NK-92 (cell line): ENCODE data around the gene SVEP1.
"Not testable (repeated sequence)": the region's sequence is repeated elsewhere in the genome, so short reads cannot be mapped to it uniquely, and the experiment has no call there.

Experiments used
- DNase-seq: peaks from one replicate; lab custom pipeline; 2025; ENCODE audit not compliant: unreplicated experiment; lab: John Stamatoyannopoulos, UW

The SVEP1 gene

DNA sequence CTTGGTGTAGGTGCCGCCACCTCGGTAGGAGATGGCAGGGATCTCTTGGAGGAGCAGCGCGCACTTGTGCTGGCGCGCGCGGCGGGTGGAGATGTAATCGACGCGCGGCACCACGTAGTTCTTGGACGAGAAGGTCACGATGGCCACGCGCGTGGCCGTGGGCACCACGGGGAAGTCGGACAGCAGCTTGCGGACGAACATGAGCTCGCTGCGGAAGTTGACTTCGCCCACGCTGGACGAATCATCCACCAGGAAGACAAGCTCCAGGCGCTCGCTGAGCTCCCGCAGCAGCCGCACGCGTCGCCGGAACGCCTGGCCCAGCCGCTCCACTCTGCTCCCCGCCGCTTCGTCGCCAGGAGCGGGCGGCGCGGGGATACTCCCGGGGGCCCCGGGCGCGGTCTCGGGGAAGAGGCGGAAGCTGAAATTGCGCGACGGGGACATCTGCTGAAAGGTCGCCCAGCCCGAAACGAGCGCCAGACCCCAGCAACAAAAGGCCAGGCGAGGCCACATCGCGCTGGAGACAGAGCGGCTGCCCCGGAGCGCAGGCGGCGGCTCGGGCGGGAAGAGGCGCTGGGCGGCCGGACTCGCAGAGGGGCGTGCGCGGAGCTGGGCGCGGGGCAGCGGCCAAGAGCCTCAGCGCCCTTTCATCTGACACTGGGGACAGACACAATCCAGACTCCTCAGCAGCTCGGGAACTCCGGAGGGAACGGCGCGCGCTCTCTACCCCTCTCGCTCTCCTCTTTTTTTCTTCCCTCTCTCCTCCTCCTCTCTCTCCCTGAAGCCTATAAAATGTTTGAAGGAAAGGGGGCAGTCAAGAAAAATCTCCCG lies at the start of gene SVEP1:
Gene SVEP1, minus strand, starts transcription at position 708 of the 828 bp plus-strand sequence. Its CDS starts 198 bp downstream, at position 510.
- DNase-seq = no peak

DNA sequence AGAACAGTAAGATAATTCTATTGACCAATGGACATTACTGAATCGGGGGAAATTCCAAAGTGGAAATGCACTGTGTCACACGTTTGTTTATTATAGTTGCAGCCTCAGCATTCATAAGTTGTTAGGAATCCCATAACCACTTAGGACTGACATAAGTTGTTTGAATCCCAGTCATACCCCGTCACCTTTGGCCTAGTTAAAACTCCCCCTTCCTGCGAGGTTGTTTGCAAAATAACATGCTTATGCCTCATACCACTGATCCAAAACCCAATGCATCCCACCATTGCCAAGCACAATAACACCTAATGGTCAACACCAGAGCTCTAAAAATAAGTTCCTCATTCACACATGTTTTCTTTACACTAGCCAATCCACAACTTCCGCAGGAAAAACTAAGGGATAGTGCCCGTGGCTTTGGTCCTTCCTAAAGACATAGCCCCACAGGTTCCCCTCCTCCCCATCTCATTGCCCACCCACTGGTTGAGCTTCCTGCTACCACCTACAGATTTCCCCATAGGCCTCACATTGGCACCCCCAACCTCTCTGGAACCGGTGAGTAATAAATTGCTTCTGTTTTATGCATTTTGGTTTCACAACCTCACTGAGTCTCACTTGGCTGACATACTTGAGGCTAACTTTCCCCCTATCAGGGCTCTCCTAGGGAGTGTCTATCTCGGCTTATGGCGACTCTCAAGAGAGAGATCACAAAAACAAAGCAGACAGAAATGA lies 46.7 kb upstream of the SVEP1 start:
- DNase-seq = no peak

DNA sequence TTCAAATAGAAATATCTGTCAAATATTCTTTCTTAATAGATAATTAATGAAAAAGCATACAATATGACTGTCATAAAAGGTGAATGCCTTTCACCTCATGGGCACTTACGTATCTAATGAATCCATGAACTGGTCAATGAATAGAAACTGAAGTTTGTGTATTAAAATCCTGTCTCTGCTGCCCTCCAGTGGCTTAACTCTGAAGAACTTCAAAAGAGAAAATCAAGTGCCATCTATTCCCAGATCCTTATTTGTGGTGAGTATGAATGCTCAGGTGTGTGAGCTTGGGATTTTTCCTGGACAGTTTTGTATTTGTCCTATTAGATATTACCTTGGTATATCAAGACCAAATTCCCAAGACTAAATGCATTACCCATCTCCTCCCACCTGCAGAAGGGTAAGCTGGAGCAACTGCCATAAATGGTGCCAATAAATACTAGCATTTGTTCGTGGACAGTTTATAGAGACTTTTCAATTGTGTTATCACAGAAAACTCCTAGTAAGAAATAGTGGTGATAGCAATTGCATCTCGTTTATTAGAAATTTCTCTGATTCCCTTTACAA lies 44.0 kb upstream of the SVEP1 start:
- no peak for DNase-seq

DNA sequence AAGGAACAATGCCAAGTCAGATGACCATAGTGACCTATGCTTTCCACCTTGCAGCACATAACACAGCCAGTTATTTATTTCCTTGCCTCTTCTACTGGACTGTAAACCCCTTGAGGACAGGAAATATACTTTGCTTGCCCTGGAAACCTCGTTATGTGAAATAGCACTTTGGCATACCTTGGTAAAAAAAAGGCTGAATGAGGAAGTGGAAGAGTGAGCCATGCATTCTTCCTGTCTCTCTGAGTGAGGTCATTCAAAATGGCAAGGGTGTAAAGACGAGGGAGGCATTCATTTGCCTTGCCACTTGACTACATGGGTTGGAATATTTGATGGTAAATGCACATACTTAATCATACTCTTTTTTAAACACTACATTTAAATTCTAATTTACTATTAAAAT lies 42.8 kb upstream of the SVEP1 start:
- DNase-seq = no peak

DNA sequence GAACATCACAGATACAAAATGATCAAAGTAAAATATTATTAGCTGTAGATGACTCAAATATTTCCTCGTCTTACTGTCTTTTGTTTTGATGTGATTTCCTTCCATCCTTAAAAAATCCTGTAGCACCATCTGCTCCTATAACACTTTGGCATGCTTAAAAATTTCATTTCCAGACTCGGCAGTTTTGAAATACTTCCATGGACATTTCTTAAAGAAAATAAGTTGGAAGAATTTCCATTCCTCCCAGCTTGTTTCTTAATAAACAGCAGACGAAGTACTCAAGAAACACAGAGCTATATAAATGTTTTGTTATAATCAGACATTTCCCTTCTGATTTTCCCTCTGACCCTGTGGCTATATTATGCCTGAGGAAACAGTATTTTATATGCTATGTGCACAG lies 41.2 kb upstream of the SVEP1 start:
- DNase-seq = no peak

DNA sequence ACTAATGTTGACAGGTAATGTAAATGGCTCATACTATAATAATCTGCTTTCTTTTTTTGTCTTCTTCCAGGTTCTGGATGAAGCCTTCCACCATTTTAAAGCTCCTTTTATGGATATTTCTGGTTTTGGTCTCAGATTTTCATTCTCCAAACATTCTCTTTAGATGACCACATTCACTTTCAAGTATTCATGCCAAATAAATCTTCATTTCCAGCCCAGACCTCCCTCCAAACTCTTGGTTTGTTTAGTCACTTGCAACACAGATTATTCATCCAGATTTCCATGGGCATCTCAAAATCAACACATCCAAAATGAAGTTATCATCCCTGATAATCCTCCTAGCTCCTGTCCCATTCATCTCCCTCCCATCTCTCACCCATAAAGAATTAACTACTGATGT lies 40.3 kb upstream of the SVEP1 start:
- DNase-seq = no peak

DNA sequence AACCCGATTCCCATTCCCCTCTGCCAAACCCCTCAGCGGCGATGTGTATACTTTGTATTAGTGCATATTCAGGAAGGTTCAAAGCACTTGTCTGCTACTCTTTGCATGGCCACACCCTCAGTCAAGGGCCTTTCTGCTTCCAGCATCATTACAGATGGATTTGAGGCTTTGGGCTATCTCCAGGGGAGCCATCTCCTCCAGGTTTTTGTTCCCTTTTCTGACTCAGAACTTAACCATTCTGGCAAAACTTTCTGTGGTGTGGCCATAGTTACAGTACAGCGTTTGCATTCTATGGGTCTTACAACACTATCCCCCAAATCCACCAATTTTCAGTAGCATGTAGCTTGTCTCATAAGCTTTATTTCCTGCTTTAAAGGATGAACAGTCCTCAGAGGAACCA lies 36.0 kb upstream of the SVEP1 start:
- DNase-seq = no peak

DNA sequence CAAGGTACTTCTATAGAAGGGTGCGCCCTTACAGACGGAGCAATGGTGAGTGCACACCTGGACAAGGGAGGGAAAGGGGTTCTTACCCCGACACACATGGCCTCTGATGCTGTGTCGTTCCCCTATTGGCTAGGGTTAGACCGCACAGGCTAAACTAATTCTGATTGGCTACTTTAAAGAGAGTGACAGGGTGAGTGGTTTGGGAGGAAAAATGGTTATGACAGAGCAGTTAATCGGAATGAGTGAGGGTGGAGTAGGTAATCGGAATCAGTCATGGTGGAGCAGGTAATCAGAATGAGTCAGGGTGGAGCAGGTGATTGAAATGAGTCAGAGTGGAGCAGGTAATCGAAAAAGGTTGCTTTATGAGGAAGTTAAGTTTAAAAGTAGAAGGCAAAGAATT lies 35.0 kb upstream of the SVEP1 start:
- DNase-seq = not testable (repeated sequence)

DNA sequence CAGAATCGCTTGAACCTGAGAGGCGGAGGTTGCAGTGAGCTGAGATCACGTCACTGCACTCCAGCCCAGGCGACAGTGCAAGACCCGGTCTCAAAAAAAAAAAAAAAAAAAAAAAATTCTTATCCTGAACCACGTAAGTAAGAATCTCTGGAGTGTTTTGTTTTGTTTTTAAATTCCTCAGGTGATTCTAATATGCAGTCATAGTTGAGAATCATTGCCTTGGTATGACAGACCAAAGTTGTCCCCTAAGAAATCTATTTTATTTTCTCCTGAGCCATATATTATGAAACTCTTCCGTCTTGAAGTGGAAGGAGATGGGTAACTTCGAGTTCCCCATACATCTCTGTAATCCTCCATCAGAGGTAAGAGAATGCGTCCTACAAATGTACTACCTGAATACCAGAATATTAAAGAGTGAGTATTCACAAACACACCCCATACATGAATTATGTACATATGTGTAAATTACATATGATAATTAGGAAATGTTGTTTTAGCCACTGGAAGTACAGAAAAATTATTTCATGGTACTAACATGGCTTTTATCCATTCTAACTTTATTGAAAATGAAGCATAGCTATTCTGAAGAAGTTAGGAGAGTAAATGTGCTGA lies 26.7 kb upstream of the SVEP1 start:
- DNase-seq = no peak

DNA sequence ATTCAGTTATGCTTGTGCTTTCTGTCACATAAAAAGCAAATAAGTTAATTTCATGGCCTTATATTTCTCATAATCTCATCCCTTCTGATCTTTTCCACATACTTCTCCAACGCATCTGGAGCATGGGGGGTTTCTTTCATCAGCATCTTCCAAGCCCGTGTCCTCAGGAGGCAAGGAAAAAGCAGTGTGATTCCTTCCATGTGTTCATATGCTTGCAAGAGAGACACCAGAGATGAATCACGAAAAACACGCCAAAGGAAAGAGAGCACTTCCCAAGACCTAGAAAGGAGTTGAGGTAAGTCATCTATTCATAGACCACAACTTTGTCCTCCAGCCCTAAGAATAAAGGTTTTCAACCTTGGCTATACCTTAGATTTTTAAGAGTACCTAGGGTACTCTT lies 26.0 kb upstream of the SVEP1 start:
- DNase-seq = no peak

DNA sequence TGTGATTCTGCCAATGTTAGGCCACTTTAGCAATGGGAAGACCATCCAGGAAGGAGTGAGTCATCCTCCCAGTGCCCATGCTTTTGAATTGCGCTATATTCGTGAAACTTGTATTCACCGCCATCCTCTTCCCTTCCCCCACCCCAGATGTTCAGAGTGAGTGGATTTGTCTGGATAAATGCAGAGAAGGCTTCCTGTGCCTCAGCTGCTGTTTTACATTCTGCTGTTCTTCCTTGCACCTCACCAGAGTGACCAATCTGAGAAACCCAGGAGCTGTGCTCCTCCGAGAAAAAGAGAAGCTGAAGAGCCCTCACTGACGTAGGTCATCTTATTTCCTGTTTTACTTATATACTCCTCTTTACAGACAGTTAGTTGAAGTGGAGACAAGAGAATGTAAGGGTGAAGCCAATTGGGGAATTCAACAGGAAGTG lies 24.6 kb upstream of the SVEP1 start:
- no peak for DNase-seq

DNA sequence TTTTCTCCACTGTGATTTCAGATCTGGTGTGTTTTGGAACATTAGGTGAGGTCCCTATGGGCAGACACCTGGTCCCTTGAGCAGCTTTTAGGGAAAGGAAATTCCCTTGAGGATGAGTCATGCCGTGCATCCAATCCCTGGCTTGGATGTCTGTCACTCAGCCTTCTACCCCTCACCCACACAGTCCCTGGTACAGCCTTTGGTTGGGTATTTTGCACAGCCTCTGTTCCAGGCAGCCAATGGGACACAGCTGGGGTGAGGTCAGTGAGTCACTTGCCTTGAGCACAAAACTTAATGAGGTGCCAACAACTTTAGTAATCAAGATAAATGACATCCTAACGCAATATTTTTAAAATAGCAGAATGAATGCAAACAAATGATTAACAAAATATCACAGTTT lies 22.7 kb upstream of the SVEP1 start:
- DNase-seq = no peak

DNA sequence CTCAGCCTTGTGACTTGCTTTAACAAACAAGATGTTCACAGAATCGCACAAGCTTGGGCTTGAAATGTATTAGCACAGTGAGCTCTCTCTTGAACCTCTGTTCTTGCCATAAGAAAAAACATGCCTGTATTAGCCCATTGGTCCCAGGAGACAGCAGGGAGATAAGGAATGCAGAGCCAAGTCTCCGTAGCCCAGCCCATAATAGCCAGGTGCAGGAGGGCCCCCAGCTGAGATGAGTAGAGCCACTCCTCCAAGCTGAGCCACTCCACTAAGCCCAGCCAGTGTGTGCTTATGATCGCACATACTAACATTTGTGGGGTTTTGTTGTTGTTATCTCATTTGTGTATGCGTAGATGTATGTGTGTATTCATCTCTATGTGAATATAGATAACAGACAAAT lies 21.6 kb upstream of the SVEP1 start:
- no peak for DNase-seq

DNA sequence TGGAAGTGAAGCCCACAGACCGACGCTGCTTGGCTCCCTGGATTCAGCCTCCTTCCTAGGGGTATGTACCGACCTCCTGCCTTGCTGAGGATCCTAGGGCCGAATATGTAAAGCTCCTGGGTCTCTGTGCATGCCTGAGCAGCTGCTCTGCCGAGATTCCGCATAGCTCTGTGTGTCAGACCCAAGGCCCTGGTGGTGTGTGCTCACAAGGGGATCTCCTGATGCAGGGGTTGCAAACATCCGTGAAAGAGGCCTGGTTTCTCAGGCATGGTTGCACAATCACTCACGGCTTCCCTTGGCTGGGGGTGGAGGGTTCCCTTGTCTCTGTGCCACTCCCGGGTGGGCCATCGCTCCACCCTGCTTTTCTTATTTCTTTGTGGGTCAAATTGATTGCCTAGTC lies 19.9 kb upstream of the SVEP1 start:
- no peak for DNase-seq

DNA sequence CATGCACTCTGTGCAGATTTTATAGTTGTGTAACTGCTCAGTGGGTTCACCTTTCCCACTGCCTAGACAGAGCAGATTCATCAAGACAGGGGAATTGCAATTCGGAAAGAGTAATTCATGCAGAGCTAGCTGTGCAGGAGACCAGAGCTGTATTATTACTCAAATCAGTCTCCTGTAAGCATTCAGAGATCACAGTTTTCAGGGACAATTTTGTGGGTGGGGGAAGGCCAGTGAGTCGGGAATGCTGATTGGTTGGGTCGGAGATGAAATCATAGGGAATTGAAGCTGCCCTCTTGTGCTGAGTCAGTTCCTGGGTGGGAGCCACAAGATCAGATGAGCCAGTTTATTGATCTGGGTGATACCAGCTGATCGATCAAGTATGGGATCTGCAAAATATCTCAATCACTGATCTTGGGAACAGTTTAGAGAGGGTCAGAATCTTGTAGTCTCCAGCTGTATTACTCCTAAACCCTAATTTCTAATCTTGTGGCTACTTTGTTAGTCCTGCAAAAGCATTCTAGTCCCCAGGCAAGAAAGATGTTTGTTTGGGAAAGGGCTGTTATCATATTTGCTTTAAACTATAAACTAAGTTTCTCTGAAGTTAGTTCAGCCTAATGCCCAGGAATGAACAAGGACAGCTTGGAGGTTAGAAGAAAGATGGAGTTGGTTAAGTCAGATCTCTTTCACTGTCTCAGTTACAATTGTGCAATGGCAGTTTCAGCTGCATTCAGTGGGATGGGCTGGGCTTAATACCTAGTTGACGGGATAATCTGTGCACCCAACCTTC lies 12.7 kb upstream of the SVEP1 start:
- no peak for DNase-seq

DNA sequence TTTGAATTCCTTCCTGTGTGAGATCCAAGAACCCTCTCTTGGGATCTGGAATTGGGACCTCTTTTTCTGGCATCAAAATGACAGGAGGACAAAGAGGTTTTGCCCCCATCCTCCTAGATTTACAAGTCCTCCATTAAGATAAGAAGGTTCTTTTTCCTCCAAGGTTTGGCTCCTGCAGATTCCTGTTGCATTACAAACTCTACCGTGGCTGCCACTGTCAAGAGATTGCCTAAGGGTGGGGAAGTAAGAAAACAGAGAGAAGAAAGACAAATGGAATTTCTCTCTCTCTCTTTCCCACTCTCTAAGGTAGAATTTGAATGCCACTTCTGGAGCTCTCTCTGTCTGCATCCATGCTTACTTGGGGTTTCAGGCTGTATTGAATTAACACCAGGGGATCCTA lies 12.0 kb upstream of the SVEP1 start:
- no peak for DNase-seq

DNA sequence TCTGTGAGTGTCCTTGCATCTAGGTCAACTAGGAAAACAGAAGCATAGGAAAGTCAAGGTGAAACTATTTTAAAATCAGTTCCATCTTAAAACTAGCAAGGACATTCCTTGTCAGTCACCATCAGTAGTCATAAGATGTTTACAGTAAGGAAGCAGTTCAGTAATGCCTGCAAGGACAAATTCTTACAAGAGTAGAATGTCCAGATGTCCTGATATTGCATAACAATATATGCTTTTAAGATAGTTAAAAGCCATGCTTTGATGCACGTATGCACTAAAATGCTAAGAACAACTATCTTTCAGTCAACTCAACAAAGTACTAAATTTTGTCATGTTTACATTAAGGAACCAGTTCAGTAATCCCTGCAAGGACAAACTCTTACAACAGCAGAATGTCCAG lies 11.3 kb upstream of the SVEP1 start:
- DNase-seq = no peak

DNA sequence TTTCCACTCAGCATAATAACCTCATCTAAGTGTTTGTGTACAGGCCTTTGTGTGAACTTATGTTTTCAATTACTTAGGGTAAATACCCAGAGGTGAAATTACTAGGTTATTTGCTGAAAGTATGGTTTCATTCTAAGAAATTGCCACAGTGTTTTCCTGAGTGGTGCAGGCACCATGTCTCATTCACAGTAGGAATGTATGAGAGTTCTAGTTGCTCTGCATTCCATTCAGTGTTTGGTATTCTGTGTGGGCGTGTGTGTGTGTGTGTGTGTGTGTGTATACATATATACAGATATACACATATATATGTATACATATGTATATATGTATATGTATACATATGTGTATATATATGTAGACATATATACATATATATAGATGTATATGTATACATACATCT lies 8.8 kb upstream of the SVEP1 start:
- DNase-seq = no peak

DNA sequence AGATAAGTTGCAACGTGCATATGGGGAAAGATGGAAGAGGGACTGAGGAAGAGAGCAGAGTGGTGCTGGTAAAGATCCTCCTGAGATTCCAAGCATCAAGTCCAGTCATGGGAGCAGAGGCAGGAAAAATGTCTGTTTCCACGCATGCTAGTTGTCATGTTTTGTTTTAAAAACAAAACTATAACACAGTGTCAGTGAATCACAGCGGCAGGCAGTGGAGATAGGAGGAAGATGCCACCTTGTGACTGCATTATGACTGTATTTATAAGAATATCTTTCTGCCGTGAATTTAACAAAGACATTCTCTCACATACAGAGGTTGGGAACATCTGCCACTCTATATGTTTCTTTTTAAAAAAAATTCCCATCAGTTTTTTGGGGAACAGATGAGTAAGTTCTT lies 3.7 kb upstream of the SVEP1 start:
- DNase-seq = no peak

DNA sequence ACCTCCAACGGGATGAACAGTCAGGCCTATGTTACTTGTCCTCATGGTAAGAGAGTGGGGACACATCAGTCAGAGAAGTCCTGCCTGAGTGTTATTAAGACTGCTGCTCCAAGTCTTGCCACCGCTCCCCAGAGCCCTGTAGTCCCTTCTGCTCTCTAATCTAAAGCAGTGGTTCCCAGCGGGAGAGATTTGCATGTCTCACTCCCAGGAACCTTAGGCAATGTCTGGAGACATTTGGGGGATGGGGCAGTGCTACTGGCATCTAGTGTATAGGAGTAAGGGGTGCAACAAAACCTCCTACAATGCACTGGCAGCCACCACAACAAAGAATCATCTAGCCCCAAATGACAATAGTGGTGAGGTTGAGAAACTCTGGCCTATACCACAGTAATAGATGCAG lies 2.6 kb upstream of the SVEP1 start:
- no peak for DNase-seq

DNA sequence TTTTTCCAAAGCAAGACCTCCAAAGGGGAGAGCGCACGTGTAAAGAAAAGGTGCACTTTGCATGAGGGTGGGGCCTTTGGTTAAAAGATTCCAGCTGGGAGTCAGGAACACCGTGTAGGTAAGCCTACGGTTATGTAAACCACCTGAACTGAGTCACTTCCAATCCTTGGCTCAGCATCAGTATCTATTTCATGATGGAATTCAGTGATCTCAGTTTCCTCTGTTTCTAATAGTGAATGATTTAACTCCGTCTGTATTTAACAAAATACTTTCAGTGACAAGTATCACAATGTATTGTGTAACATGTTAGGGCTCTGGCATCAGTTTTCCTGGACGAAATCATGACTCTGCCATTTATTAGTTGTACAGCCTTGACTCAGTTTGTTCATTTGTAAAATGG lies 1.3 kb upstream of the SVEP1 start:
- no peak for DNase-seq
